ENCODE data around the gene LAMTOR1.

Gene LAMTOR1

DNA sequence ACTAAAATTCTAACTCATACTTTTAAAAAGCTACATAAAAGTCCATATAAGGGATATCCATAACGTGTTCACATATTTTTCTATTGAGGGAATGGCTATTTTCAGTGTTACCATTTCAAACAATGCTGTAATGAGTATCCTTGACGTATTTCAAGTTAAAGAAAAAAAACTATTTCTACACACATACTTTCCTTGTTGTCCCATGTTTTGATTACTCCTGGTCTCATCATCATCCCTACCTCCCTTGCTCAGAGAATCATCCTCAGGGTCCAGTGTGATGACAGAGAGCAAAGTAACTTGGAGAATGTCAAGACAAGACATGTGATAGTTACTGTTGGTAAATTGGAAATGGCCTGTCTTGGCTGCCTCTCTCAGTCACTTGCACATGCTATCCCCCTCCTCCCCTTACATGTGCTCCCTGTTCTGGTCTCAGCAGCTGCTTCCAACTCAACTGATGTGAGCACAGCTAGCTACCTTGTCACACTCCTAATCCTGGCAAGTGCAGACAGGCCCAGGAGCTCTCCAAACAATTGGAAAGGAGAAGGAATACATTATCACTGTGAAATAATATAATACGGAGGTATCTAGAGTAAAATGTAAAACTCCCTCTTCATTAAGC, 44.6 kb downstream of the LAMTOR1 start:
- DNase-seq (ENCODE audit: low read depth, low spot score): no peak
- no peak overlapping the region for H3K4me3 ChIP-seq (ENCODE audit: low read length)

GRCh38 chr11:72048766-72049460, 54.2 kb downstream of the LAMTOR1 start:
- no peak overlapping the region for H3K4me3 ChIP-seq (ENCODE audit: low read length)
- no peak for DNase-seq (ENCODE audit: low read depth, low spot score)

All from Jurkat, Clone E6-1 (cell line).